ENCODE data around the gene CAND2.

DNA sequence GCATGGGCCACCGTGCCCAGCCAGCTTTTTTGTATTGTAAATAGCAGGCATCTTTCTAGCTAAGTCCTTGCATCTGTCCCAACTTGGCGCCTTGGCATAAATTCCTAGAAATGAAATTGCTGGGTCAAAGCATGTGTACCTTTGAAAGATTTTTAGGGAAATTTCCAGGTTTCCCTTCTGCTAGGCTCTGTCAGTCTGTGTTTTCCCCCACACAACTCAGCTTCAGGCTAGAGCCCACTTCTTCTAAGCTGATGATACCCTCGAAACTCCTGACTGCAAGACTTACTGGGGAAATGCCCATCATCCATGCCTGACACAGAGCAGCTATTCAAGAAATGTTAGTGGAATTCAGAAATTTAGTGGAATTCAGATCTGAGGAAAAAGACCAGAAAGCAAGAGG, 55.7 kb downstream of the CAND2 start:
- TF ChIP-seq, protein P1, sequence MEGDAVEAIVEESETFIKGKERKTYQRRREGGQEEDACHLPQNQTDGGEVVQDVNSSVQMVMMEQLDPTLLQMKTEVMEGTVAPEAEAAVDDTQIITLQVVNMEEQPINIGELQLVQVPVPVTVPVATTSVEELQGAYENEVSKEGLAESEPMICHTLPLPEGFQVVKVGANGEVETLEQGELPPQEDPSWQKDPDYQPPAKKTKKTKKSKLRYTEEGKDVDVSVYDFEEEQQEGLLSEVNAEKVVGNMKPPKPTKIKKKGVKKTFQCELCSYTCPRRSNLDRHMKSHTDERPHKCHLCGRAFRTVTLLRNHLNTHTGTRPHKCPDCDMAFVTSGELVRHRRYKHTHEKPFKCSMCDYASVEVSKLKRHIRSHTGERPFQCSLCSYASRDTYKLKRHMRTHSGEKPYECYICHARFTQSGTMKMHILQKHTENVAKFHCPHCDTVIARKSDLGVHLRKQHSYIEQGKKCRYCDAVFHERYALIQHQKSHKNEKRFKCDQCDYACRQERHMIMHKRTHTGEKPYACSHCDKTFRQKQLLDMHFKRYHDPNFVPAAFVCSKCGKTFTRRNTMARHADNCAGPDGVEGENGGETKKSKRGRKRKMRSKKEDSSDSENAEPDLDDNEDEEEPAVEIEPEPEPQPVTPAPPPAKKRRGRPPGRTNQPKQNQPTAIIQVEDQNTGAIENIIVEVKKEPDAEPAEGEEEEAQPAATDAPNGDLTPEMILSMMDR (IDR thresholded peaks at IDR 0.05) = no peak
- no peak for TF ChIP-seq POLR2A (IDR thresholded peaks at IDR 0.05)

Data from thyroid gland (tissue), 4 donors.